Adipocyte (in vitro differentiated cells): ENCODE results near the gene CYP46A1.

Source experiments
- DNase-seq: peaks from one replicate; pipeline ENCODE4 v3.0.0-alpha.2; 2015; ENCODE audit warnings: low read depth
- H3K27me3 ChIP-seq: replicated peaks from 2 replicates; pipeline ENCODE4 v1.7.0; 2013; ENCODE audit warnings: mild to moderate bottlenecking, low read length, moderate library complexity; ENCODE audit not compliant: control insufficient read depth, insufficient read depth
- H3K36me3 ChIP-seq: 2 replicates; pipeline ENCODE4 v1.7.0; 2013; ENCODE audit warnings: low read length, mild to moderate bottlenecking, moderate library complexity; ENCODE audit not compliant: control insufficient read depth, insufficient read depth, severe bottlenecking
- H3K4me1 ChIP-seq: 2 replicates; pipeline ENCODE4 v1.7.0; 2013; ENCODE audit warnings: mild to moderate bottlenecking, low read length, moderate library complexity; ENCODE audit not compliant: control insufficient read depth, insufficient read depth
- H3K4me3 ChIP-seq: 2 replicates; pipeline ENCODE4 v1.7.0; 2013; ENCODE audit warnings: mild to moderate bottlenecking, low read length, moderate library complexity
- H3K9ac ChIP-seq: 2 replicates; pipeline ENCODE4 v1.7.0; 2013; ENCODE audit warnings: mild to moderate bottlenecking, low read length, moderate library complexity
- H3K9me3 ChIP-seq: 2 replicates; pipeline ENCODE4 v1.7.0; 2013; ENCODE audit warnings: mild to moderate bottlenecking, low read length, moderate library complexity; ENCODE audit not compliant: control insufficient read depth

Gene CYP46A1

GRCh38 chr14:99675951-99676350 is 8.1 kb upstream of the CYP46A1 start:
- no peaks in the 10 kb centered on the region for H3K36me3 ChIP-seq

DNA sequence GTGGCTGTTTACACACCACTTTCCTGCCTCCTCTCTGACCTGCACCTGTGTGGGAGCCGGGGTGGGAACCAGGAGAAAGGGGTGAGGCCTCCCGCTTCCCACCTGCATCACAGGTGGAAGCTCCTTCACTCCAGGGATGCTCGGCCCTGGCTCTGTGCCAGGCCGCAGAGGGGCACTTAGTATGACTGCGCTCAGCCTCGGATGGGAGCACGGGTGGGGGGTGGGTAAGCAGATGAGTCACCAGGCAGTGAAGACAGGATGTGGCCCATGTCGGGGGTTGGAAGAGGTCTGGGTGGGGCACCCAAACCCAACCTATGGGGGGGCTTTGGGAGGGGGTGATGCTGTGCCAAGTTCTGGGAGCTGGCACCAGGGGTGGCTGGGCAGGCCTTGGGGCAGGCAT is 7.4 kb upstream of the CYP46A1 start:
- Histone ChIP-seq H3K27me3 (no peaks in the 10 kb centered on the region), H3K9ac (no peak overlapping the region), H3K4me3 (no peak overlapping the region), H3K4me1 (no peaks in the 10 kb centered on the region), H3K9me3 (peaks cover 16% of the 10 kb centered on the region), H3K36me3 (no peaks in the 10 kb centered on the region)
- DNase-seq = no peak

More at GRCh38 chr14:99675951-99676350, 8.1 kb upstream of the CYP46A1 start:
- Histone ChIP-seq H3K27me3 (no peaks in the 10 kb centered on the region), H3K9ac (no peak overlapping the region), H3K4me1 (peaks cover 7% of the 10 kb centered on the region), H3K4me3 (no peak overlapping the region), H3K9me3 (peaks cover 16% of the 10 kb centered on the region)
- no peak for DNase-seq

GRCh38 chr14:99677231-99678140 is 6.6 kb upstream of the CYP46A1 start:
- Histone ChIP-seq H3K4me3 (no peak overlapping the region), H3K9ac (no peak overlapping the region), H3K4me1 (no peaks in the 10 kb centered on the region), H3K9me3 (peaks cover 16% of the 10 kb centered on the region), H3K36me3 (no peaks in the 10 kb centered on the region), H3K27me3 (no peaks in the 10 kb centered on the region)
- DNase-seq = no peak

DNA sequence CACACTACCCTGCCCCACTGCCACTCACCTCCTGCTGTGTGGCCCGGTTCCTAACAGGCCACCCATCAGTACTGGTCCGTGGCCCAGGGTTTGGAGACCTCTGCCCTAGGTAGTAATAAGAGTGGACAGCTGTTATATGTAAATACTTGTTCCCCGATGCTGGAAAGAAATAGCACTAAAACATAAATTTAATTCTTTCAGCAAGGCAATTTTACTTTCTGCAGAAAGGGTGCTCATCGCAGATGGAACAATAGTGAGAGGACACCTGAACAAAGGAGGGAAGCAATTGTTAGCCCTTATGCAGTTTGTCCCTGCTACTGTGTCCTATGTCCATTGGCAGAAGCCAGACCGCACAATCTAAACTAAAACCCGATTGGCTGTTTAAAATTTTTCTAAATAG is 5.9 kb upstream of the CYP46A1 start:
- H3K9me3 ChIP-seq = peaks cover 16% of the 10 kb centered on the region
- H3K4me3 ChIP-seq = no peak overlapping the region
- no peaks in the 10 kb centered on the region for H3K27me3 ChIP-seq
- peaks cover 4% of the 10 kb centered on the region for H3K4me1 ChIP-seq
- H3K36me3 ChIP-seq = no peaks in the 10 kb centered on the region
- no peak overlapping the region for H3K9ac ChIP-seq
- no peak for DNase-seq

DNA sequence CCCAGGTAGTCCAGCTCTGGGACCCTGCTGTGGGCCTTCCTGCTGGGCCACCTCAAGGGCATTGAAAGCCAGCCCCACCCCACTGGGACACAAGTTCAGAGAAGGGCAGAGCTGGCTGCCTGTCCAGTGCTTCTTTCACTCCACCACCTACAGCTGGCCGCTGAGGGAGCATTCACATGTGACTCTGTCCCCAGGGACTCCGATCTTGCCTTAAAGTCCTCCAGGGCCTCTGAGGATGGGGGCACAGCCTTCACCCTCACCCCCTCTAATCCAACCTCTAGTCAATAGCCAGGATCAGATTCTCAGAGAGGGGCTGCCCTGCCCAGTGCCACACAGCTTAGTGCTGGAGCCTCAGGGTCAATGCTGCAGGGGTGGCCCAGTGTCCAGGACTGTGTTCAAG is 5.0 kb upstream of the CYP46A1 start:
- DNase-seq = no peak
- no peaks in the 10 kb centered on the region for H3K27me3 ChIP-seq
- H3K4me1 ChIP-seq = peaks cover 6% of the 10 kb centered on the region
- no peak overlapping the region for H3K9ac ChIP-seq
- no peak overlapping the region for H3K4me3 ChIP-seq
- no peaks in the 10 kb centered on the region for H3K36me3 ChIP-seq
- peaks cover 16% of the 10 kb centered on the region for H3K9me3 ChIP-seq

DNA sequence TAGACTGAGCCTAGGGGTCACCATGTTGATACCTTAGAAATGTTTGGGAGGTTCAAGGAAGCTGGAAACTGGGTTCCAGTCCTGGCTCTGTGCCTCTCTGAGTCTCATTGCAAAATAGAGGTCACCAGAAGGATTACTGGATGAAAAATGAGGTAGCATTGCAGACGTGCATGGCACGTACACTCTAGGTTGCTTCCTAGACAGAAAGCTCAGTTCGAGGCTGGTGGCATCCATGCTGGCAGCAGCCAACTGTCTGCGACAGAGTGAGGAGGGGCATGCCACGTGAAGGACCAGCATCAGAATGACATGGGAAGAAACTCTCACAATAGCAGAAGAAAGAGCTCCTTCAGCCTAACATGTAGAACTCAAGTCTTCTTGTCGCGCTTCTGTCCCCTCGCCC is 4.6 kb upstream of the CYP46A1 start:
- Histone ChIP-seq H3K4me3 (no peak overlapping the region), H3K9me3 (peaks cover 16% of the 10 kb centered on the region), H3K36me3 (no peaks in the 10 kb centered on the region), H3K9ac (no peak overlapping the region), H3K27me3 (peaks cover under 1% of the 10 kb centered on the region), H3K4me1 (peaks cover 6% of the 10 kb centered on the region)
- no peak for DNase-seq

- Histone ChIP-seq H3K9ac (no peak overlapping the region), H3K36me3 (no peaks in the 10 kb centered on the region), H3K4me3 (no peak overlapping the region), H3K4me1 (peaks cover 6% of the 10 kb centered on the region), H3K9me3 (peaks cover 16% of the 10 kb centered on the region), H3K27me3 (peaks cover 3% of the 10 kb centered on the region)
- DNase-seq = no peak
These were observed 4.1 kb upstream of the CYP46A1 start for GRCh38 chr14:99679996-99680395.

DNA sequence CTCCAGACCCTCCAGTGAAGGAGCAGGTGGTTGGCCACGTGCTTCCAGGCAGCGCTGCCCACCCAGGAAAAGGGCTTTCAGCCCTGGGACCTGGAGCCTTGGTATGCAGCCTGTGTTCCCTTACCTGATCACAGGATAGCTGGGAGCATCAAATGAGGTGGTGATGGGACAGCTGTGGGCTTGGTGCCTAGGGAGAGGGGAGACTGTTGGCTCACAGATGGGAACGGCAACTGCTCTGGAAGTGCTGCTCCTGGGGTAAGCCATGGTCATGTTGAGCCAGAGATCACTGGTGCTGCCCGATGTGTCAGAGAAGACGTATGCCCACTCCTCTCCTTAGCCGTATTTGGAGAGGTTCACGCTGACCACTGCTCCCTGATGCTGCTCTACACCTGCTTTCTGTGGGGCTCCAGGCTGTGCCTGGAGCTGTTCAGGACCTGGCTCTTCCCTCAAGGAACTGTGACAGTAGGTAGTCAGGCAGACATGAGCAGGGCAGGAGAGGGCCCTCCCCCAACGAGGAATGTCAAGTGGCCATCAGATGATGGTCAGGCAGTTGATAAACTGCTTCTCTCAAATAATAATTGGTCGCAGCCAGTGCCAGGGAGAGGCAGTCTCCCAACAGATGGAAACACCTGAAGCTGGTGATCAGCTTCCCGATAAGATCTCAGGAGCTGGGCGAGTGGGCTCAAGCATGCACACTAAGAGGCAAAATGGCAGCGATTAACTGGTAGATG is 2.8 kb upstream of the CYP46A1 start:
- H3K36me3 ChIP-seq = no peaks in the 10 kb centered on the region
- no peak overlapping the region for H3K4me3 ChIP-seq
- peaks cover 9% of the 10 kb centered on the region for H3K27me3 ChIP-seq
- H3K9me3 ChIP-seq = peaks cover 16% of the 10 kb centered on the region
- H3K9ac ChIP-seq = no peak overlapping the region
- H3K4me1 ChIP-seq = peaks cover 6% of the 10 kb centered on the region
- no peak for DNase-seq

DNA sequence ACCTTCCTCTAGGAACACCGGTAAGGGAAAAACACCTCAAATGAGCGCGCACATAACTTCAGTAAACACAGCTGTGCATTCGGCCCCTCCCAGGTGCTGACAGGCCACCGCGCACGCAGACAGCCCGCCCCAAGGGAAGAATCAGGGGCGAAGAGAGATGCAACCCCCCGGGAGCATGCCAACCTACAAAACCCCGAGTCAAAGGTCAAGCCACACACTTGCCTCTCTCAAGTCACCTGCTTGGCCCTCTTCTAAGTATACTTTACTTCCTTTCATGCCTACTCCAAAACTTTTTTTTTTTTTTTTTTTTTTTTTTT is 2.3 kb upstream of the CYP46A1 start:
- no peak for DNase-seq

GRCh38 chr14:99682809-99683618 is 1.1 kb upstream of the CYP46A1 start:
- peaks cover 9% of the 10 kb centered on the region for H3K9me3 ChIP-seq
- peak overlapping the region; percentile 89 for H3K9ac ChIP-seq
- peaks cover 6% of the 10 kb centered on the region for H3K4me1 ChIP-seq
- DNase-seq = peak; percentile 90
- H3K4me3 ChIP-seq = peak overlapping the region; percentile 89
- H3K27me3 ChIP-seq = peaks cover 22% of the 10 kb centered on the region
- no peaks in the 10 kb centered on the region for H3K36me3 ChIP-seq

More for the DNA sequence above, 2.3 kb upstream of the CYP46A1 start:
- peaks cover 6% of the 10 kb centered on the region for H3K4me1 ChIP-seq
- H3K9ac ChIP-seq = no peak overlapping the region
- H3K9me3 ChIP-seq = peaks cover 16% of the 10 kb centered on the region
- H3K36me3 ChIP-seq = no peaks in the 10 kb centered on the region
- no peak overlapping the region for H3K4me3 ChIP-seq
- H3K27me3 ChIP-seq = peaks cover 10% of the 10 kb centered on the region

DNA sequence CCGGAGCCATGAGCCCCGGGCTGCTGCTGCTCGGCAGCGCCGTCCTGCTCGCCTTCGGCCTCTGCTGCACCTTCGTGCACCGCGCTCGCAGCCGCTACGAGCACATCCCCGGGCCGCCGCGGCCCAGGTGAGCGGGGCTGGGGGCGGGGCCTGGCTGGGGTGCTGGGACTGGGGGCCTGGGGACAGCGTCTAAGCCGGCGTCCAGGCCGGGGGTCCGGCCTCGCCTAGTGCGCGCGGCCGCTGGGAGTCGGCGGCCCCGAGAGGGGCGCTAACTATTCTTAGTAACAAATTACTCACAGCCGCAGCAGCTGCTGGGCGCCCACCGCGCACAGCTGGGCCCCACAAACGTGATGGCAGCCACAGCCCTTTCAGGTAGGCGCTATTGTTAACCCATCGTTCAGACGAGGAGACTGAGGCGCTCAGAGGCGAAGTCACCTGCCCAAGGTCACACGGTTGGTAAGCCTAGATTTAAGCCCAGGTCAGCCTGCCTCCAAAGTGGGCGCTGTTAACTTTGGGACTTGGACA is 374 bp downstream of the CYP46A1 start:
- no peaks in the 10 kb centered on the region for H3K9me3 ChIP-seq
- DNase-seq = peak; percentile 50
- peak overlapping the region; percentile 63 for H3K9ac ChIP-seq
- H3K4me3 ChIP-seq = peak overlapping the region; percentile 76
- peaks cover 36% of the 10 kb centered on the region for H3K27me3 ChIP-seq
- peaks cover 6% of the 10 kb centered on the region for H3K4me1 ChIP-seq
- H3K36me3 ChIP-seq = no peaks in the 10 kb centered on the region
